Hematopoietic multipotent progenitor cell treated with erythropoietin and hydrocortisone succinate and interleukin-3 and kit ligand, for 4 days (in vitro differentiated cells): ENCODE results near the gene TMEM14A.
"Not testable (repeated sequence)": the region's sequence is repeated elsewhere in the genome, so short reads cannot be mapped to it uniquely, and the experiment has no call there.

ENCODE experiments used
- DNase-seq: peaks from one replicate; pipeline ENCODE4 v3.0.0-alpha.2; 2015

TMEM14A gene

GRCh38 chr6:52704060-52704459 is 33.1 kb downstream of the TMEM14A start:
- DNase-seq: no peak

GRCh38 chr6:52704781-52705502 is 34.0 kb downstream of the TMEM14A start:
- DNase-seq: not testable (repeated sequence)

GRCh38 chr6:52706001-52706400 is 35.1 kb downstream of the TMEM14A start:
- DNase-seq: no peak

- peak; percentile 7 for DNase-seq
Observed at GRCh38 chr6:52707963-52708680, 37.2 kb downstream of the TMEM14A start.

- DNase-seq: no peak
Observed at GRCh38 chr6:52712136-52712535, 41.2 kb downstream of the TMEM14A start.

- DNase-seq: not testable (repeated sequence)
Observed at GRCh38 chr6:52714761-52715160, 43.8 kb downstream of the TMEM14A start.

- no peak for DNase-seq
Observed at GRCh38 chr6:52718550-52718949, 47.6 kb downstream of the TMEM14A start.

- no peak for DNase-seq
Observed at GRCh38 chr6:52720321-52720720, 49.4 kb downstream of the TMEM14A start.

GRCh38 chr6:52724042-52724405 is 53.1 kb downstream of the TMEM14A start:
- DNase-seq: no peak

- DNase-seq: peak; percentile 81
Observed at GRCh38 chr6:52724406-52725121, 53.7 kb downstream of the TMEM14A start.

GRCh38 chr6:52725143-52725534 is 54.2 kb downstream of the TMEM14A start:
- DNase-seq: no peak

- DNase-seq: no peak
Observed at GRCh38 chr6:52725535-52726192, 54.8 kb downstream of the TMEM14A start.

GRCh38 chr6:52726193-52726542 is 55.3 kb downstream of the TMEM14A start:
- DNase-seq: no peak

- DNase-seq: no peak
Observed at GRCh38 chr6:52726741-52727535, 56.0 kb downstream of the TMEM14A start.

GRCh38 chr6:52727908-52728307 is 57.0 kb downstream of the TMEM14A start:
- DNase-seq: no peak

GRCh38 chr6:52728394-52728793 is 57.5 kb downstream of the TMEM14A start:
- DNase-seq: no peak

- no peak for DNase-seq
Observed at GRCh38 chr6:52729576-52729975, 58.7 kb downstream of the TMEM14A start.

- DNase-seq: no peak
Observed at GRCh38 chr6:52731719-52732118, 60.8 kb downstream of the TMEM14A start.

- no peak for DNase-seq
Observed at GRCh38 chr6:52733172-52733571, 62.3 kb downstream of the TMEM14A start.

GRCh38 chr6:52734072-52734471 is 63.2 kb downstream of the TMEM14A start:
- no peak for DNase-seq

GRCh38 chr6:52735071-52735470 is 64.2 kb downstream of the TMEM14A start:
- DNase-seq: no peak

GRCh38 chr6:52736145-52736544 is 65.2 kb downstream of the TMEM14A start:
- DNase-seq: no peak
